SK-N-MC (cell line): ENCODE results near the gene B3GNT7.

ENCODE experiments used
- EZH2 ChIP-seq: fragments of 200-600 bp; sonication (generic); IDR thresholded peaks from one replicate; pipeline ENCODE4 v1.6.1; 2017; ENCODE audit warnings: antibody characterized with exemption
- FOXP2 ChIP-seq: optimal IDR thresholded peaks from 2 replicates; pipeline ENCODE3; 2011; ENCODE audit warnings: mild to moderate bottlenecking, moderate library complexity; ENCODE audit not compliant: insufficient read depth; ENCODE audit errors: extremely low read length, control extremely low read depth
- POLR2AphosphoS5 ChIP-seq: IDR thresholded peaks from 2 replicates; pipeline ENCODE4 v1.6.1; 2012; ENCODE audit warnings: mild to moderate bottlenecking, low read depth, low read length, borderline replicate concordance

DNA sequence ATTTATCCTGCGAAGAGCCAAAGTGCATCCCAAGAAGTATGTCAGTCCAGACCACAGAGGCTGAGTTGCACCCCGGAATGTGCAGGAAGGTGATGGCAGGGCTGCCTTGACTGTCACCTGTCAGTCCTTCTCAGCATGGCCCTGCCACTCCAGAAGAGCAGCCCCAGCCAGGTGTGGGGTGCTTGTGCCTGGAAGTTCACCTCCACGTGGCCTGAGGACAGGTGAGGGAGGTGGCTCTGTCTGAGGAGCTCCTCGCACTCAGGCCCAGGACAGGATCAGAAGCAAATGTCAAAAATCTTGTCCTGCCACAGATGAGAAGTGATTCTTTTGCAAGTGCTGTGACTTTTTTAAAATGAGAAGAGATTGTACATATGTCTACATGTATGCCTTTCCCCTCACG lies 31.4 kb upstream of the B3GNT7 start:
- TF ChIP-seq POLR2AphosphoS5 (no peak), EZH2 (no peak), FOXP2 (no peak)
